Chondrocyte (in vitro differentiated cells): ENCODE data around the gene CDC42EP1. TPM values are rescaled to one million over a fixed set of nuclear protein-coding genes. Genes with fewer than 3 reads are reported as not detected.
"Not testable (repeated sequence)": the region's sequence is repeated elsewhere in the genome, so short reads cannot be mapped to it uniquely, and the experiment has no call there.

Experiments used
- DNase-seq: peaks from one replicate; pipeline ENCODE4 v3.0.0; 2021; ENCODE audit warnings: mixed read lengths, low spot score
- H3K27ac Mint-ChIP-seq: one replicate; pipeline ENCODE4 v1.8.0; 2021; ENCODE audit warnings: mild to moderate bottlenecking, moderate library complexity, mixed read lengths; ENCODE audit not compliant: unreplicated experiment
- H3K27me3 Mint-ChIP-seq: 2 replicates; pipeline ENCODE4 v1.8.0; 2021; ENCODE audit warnings: low read depth, mixed read lengths
- H3K36me3 Mint-ChIP-seq: 2 replicates; pipeline ENCODE4 v1.8.0; 2021; ENCODE audit warnings: low read depth, mixed read lengths
- H3K4me1 Mint-ChIP-seq: 2 replicates; pipeline ENCODE4 v1.8.0; 2021; ENCODE audit warnings: low read depth, mild to moderate bottlenecking, mixed read lengths
- H3K4me3 Mint-ChIP-seq: one replicate; pipeline ENCODE4 v1.8.0; 2021; ENCODE audit warnings: mild to moderate bottlenecking, moderate library complexity, mixed read lengths; ENCODE audit not compliant: unreplicated experiment
- H3K9me3 Mint-ChIP-seq: 2 replicates; pipeline ENCODE4 v1.8.0; 2021; ENCODE audit warnings: low read depth, mixed read lengths
- CTCF ChIP-seq: fragments of 200-600 bp; sonication (generic); IDR thresholded peaks from 2 replicates; pipeline ENCODE4 v1.5.0; 2021; ENCODE audit warnings: antibody characterized with exemption, mild to moderate bottlenecking, moderate library complexity
- total RNA-seq: library from RNA; stranded (reverse); gene quantifications from 3 replicates; pipeline ENCODE4 v1.2.1, GENCODE V29; 2021

The CDC42EP1 gene
- total RNA-seq, 1 donor from 2014 or later: 155 TPM

GRCh38 chr22:37521236-37521739 is 39.0 kb upstream of the CDC42EP1 start:
- H3K4me1 Mint-ChIP-seq: peaks cover 33% of the 10 kb centered on the region
- no peak for TF ChIP-seq CTCF

GRCh38 chr22:37522482-37522881 is 37.8 kb upstream of the CDC42EP1 start:
- Mint-ChIP-seq H3K9me3 (no peaks in the 10 kb centered on the region), H3K4me3 (no peak overlapping the region), H3K27ac (no peak overlapping the region), H3K4me1 (peaks cover 44% of the 10 kb centered on the region), H3K27me3 (no peaks in the 10 kb centered on the region), H3K36me3 (no peaks in the 10 kb centered on the region)
- peak; percentile 22 for TF ChIP-seq CTCF
- DNase-seq: no peak

More at GRCh38 chr22:37521236-37521739, 39.0 kb upstream of the CDC42EP1 start:
- no peak for DNase-seq
- peaks cover 2% of the 10 kb centered on the region for H3K36me3 Mint-ChIP-seq
- no peaks in the 10 kb centered on the region for H3K9me3 Mint-ChIP-seq
- H3K27ac Mint-ChIP-seq: no peak overlapping the region
- H3K27me3 Mint-ChIP-seq: no peaks in the 10 kb centered on the region
- H3K4me3 Mint-ChIP-seq: no peak overlapping the region

GRCh38 chr22:37525073-37525745 is 35.1 kb upstream of the CDC42EP1 start:
- TF ChIP-seq CTCF: no peak
- no peak for DNase-seq
- Mint-ChIP-seq H3K9me3 (no peaks in the 10 kb centered on the region), H3K4me1 (peaks cover 34% of the 10 kb centered on the region), H3K4me3 (no peak overlapping the region), H3K27me3 (no peaks in the 10 kb centered on the region), H3K27ac (peak overlapping the region; percentile 89), H3K36me3 (no peaks in the 10 kb centered on the region)

GRCh38 chr22:37525746-37526350 is 34.4 kb upstream of the CDC42EP1 start:
- Mint-ChIP-seq H3K4me3 (no peak overlapping the region), H3K36me3 (no peaks in the 10 kb centered on the region), H3K27me3 (no peaks in the 10 kb centered on the region), H3K9me3 (no peaks in the 10 kb centered on the region), H3K4me1 (peaks cover 34% of the 10 kb centered on the region), H3K27ac (peak overlapping the region; percentile 89)
- no peak for DNase-seq
- TF ChIP-seq CTCF: no peak

GRCh38 chr22:37526376-37526775 is 33.9 kb upstream of the CDC42EP1 start:
- no peak for DNase-seq
- Mint-ChIP-seq H3K4me1 (peaks cover 30% of the 10 kb centered on the region), H3K36me3 (no peaks in the 10 kb centered on the region), H3K9me3 (no peaks in the 10 kb centered on the region), H3K27me3 (no peaks in the 10 kb centered on the region), H3K27ac (peak overlapping the region; percentile 89), H3K4me3 (no peak overlapping the region)
- no peak for TF ChIP-seq CTCF

GRCh38 chr22:37527081-37527752 is 33.1 kb upstream of the CDC42EP1 start:
- not testable (repeated sequence) for H3K4me3 Mint-ChIP-seq, H3K9me3 Mint-ChIP-seq, H3K36me3 Mint-ChIP-seq, H3K27me3 Mint-ChIP-seq, H3K27ac Mint-ChIP-seq, DNase-seq
- peaks cover 26% of the 10 kb centered on the region for H3K4me1 Mint-ChIP-seq

GRCh38 chr22:37527952-37528351 is 32.3 kb upstream of the CDC42EP1 start:
- not testable (repeated sequence) for H3K36me3 Mint-ChIP-seq, H3K27ac Mint-ChIP-seq, H3K9me3 Mint-ChIP-seq, DNase-seq, H3K4me3 Mint-ChIP-seq, H3K27me3 Mint-ChIP-seq
- H3K4me1 Mint-ChIP-seq: peaks cover 26% of the 10 kb centered on the region
